Measurements from ENCODE around the gene SRPX2.

DNA sequence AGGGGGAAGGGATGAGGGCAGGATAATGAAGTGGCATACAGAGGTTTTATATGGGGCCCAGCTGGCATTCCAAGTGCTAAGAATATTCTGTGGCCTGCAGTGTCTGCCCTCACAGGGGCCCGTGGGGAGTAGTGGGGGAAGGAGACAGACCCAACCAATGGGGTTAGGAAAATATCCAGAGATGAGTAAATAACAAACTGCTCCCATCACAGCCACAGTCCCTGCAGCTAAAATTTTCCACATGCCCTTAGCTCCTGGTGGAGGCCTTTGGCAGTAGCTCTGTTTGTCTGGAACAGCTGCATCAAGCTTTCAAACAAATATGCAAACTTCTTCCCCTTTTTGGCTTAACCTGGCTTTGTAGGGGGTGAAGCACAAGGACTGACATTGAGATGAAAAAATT is 3.1 kb downstream of the SRPX2 start:
- TF ChIP-seq, protein P1, sequence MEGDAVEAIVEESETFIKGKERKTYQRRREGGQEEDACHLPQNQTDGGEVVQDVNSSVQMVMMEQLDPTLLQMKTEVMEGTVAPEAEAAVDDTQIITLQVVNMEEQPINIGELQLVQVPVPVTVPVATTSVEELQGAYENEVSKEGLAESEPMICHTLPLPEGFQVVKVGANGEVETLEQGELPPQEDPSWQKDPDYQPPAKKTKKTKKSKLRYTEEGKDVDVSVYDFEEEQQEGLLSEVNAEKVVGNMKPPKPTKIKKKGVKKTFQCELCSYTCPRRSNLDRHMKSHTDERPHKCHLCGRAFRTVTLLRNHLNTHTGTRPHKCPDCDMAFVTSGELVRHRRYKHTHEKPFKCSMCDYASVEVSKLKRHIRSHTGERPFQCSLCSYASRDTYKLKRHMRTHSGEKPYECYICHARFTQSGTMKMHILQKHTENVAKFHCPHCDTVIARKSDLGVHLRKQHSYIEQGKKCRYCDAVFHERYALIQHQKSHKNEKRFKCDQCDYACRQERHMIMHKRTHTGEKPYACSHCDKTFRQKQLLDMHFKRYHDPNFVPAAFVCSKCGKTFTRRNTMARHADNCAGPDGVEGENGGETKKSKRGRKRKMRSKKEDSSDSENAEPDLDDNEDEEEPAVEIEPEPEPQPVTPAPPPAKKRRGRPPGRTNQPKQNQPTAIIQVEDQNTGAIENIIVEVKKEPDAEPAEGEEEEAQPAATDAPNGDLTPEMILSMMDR (IDR thresholded peaks at IDR 0.05) = no peak
- no peak for TF ChIP-seq POLR2AphosphoS5 (IDR thresholded peaks at IDR 0.05)
